CD4-positive, alpha-beta memory T cell (primary cell): ENCODE measurements around the gene THSD4. TPM values are rescaled to one million over a fixed set of nuclear protein-coding genes. Genes with fewer than 3 reads are reported as not detected.

Experiments
- CTCF ChIA-PET: fragments of 350-600 bp; sonication (Branson Sonifier 250); formaldehyde crosslinking; loops from one replicate; lab custom pipeline; 2021; ENCODE audit warnings: inconsistent platforms; ENCODE audit not compliant: partially characterized antibody; lab: Charles Lee
- POLR2A ChIA-PET: fragments of 350-600 bp; sonication (Branson Sonifier 250); formaldehyde crosslinking; loops from one replicate; lab custom pipeline; 2021; ENCODE audit not compliant: partially characterized antibody; lab: Charles Lee
- DNase-seq, 5 donors: peaks; one replicate each; pipeline versions ENCODE4 v3.0.0 to v3.0.0-alpha.2; 2020 to 2022; ENCODE audit warnings: mixed read lengths in 1 of 5
- H3K27ac ChIP-seq: one replicate; pipeline ENCODE4 v1.7.0; 2013; ENCODE audit warnings: low read depth, low read length
- H3K27me3 ChIP-seq: 2 replicates; pipeline ENCODE4 v1.7.0; 2013; ENCODE audit warnings: mild to moderate bottlenecking, low read length, moderate library complexity; ENCODE audit not compliant: insufficient read depth
- H3K36me3 ChIP-seq: 2 replicates; pipeline ENCODE4 v1.7.0; 2013; ENCODE audit warnings: mild to moderate bottlenecking, low read length, moderate library complexity; ENCODE audit not compliant: insufficient read depth
- H3K4me1 ChIP-seq: 2 replicates; pipeline ENCODE4 v1.7.0; 2013; ENCODE audit warnings: mild to moderate bottlenecking, low read length, moderate library complexity; ENCODE audit not compliant: insufficient read depth
- H3K4me3 ChIP-seq, 2 donors: one replicate each; pipeline ENCODE4 v1.7.0; 2013; ENCODE audit warnings: low read length in 2 of 2, mild to moderate bottlenecking in 1 of 2
- H3K9me3 ChIP-seq, 2 donors: one replicate each; pipeline ENCODE4 v1.7.0; 2013; ENCODE audit warnings: low read length in 2 of 2, control low read depth in 1 of 2; ENCODE audit not compliant: control insufficient read depth in 1 of 2
- H3K27ac Mint-ChIP-seq, 7 donors: one replicate each; pipeline ENCODE4 v1.8.0; 2020 to 2021; ENCODE audit warnings: mixed read lengths in 7 of 7, mild to moderate bottlenecking in 6 of 7, inconsistent platforms in 3 of 7, moderate library complexity in 3 of 7
- H3K27me3 Mint-ChIP-seq, 2 donors: one replicate each; pipeline ENCODE4 v1.8.0; 2020 to 2021; ENCODE audit warnings: mixed read lengths in 2 of 2
- H3K36me3 Mint-ChIP-seq, 2 donors: one replicate each; pipeline ENCODE4 v1.8.0; 2020 to 2021; ENCODE audit warnings: mixed read lengths in 2 of 2, inconsistent platforms in 1 of 2, mild to moderate bottlenecking in 1 of 2
- H3K4me1 Mint-ChIP-seq, 4 donors: one replicate each; pipeline ENCODE4 v1.8.0; 2020 to 2021; ENCODE audit warnings: mixed read lengths in 4 of 4, mild to moderate bottlenecking in 1 of 4
- H3K4me3 Mint-ChIP-seq, 8 donors: one replicate each; pipeline ENCODE4 v1.8.0; 2020 to 2021; ENCODE audit warnings: mixed read lengths in 8 of 8, mild to moderate bottlenecking in 7 of 8, moderate library complexity in 6 of 8, inconsistent platforms in 3 of 8
- H3K9me3 Mint-ChIP-seq, 8 donors: one replicate each; pipeline ENCODE4 v1.8.0; 2020 to 2021; ENCODE audit warnings: mixed read lengths in 8 of 8, mild to moderate bottlenecking in 5 of 8, inconsistent platforms in 3 of 8, moderate library complexity in 1 of 8
- intact Hi-C: fragments of 100-400 bp; cut with micrococcal nuclease; formaldehyde crosslinking; loops from one replicate; pipeline ENCODE4 v1.15.1; 2023
- polyA plus RNA-seq, 2 donors: library from polyadenylated mRNA; unstranded; fragments of 300-500 nt; fragmentation: Illumina TruSeq; gene quantifications; one replicate each; pipeline ENCODE4 v1.2.3, GENCODE V29; 2021
- total RNA-seq, 2 experiments: library from RNA; stranded (reverse); gene quantifications; one replicate each; pipeline ENCODE4 v1.2.3, GENCODE V29; 2021

THSD4 gene
- total and polyA plus RNA-seq, 4 experiments from 2014 or later: not detected

DNA sequence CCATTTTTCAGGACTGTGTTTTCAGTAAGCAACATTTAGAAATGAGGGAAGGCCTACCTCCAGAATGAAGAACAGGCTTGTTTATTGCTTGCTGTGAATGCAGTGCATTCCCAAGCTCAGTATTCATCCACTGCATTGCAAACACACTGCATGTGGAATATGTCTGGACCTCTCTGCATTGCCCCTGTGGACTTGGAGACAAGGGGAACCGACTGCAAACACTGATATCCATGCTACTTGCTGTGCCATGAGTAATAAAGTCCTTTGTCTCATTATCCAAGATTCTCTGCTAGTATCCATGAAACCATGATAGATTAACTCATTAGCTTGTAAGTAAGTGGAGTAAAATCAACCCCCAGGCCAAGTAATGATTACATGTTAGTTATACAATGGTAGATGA, 393.9 kb downstream of the THSD4 start:
- ChIA-PET POLR2A (no interaction called here), CTCF (no interaction called here)
- no peak for DNase-seq
- Histone ChIP-seq H3K4me3 (no peak overlapping the region), H3K27ac (no peak overlapping the region), H3K27me3 (no peaks in the 10 kb centered on the region), H3K4me1 (no peaks in the 10 kb centered on the region), H3K36me3 (no peaks in the 10 kb centered on the region), H3K9me3 (no peaks in the 10 kb centered on the region)
- intact Hi-C loops: no loop called here
- Mint-ChIP-seq H3K9me3 (no peaks in the 10 kb centered on the region), H3K4me1 (no peaks in the 10 kb centered on the region), H3K27me3 (peaks cover 13 to 15% of the 10 kb centered on the region in 2 donors), H3K4me3 (no peak overlapping the region), H3K27ac (no peak overlapping the region), H3K36me3 (no peaks in the 10 kb centered on the region)

DNA sequence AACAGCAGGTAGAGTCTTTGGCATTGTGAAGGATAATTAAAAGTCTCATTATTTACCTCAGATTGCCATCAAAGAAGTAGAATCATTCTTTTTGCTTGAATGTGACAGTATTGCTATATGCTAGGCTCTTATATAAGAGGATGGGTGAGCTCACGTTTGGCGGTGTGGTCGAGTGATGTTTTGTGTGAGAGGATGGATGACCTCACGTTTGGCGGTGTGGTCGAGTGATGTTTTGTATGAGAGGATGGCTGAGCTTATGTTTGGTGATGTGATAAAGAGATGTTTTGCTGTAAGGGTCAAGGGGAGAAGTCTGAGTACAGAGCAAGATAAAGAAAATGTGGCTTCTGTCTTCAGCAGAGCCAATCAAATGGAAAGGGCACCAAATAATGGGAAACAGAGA, 395.5 kb downstream of the THSD4 start:
- Histone ChIP-seq H3K27me3 (no peaks in the 10 kb centered on the region), H3K36me3 (no peaks in the 10 kb centered on the region), H3K4me3 (no peak overlapping the region), H3K9me3 (no peaks in the 10 kb centered on the region), H3K27ac (no peak overlapping the region), H3K4me1 (no peaks in the 10 kb centered on the region)
- no peaks in the 10 kb centered on the region for H3K9me3 Mint-ChIP-seq
- DNase-seq: no peak
- H3K4me3 Mint-ChIP-seq: no peak overlapping the region
- CTCF ChIA-PET: interaction anchor here (1.3 kb wide), 1 partner anchor 14 kb away, joined by 3 read pairs; no protein-coding TSS in a partner anchor
- no peaks in the 10 kb centered on the region for H3K36me3 Mint-ChIP-seq
- POLR2A ChIA-PET: no interaction called here
- no peaks in the 10 kb centered on the region for H3K4me1 Mint-ChIP-seq
- peaks cover 9 to 15% of the 10 kb centered on the region in 2 donors for H3K27me3 Mint-ChIP-seq
- no peak overlapping the region for H3K27ac Mint-ChIP-seq
- intact Hi-C loops: no loop called here

DNA sequence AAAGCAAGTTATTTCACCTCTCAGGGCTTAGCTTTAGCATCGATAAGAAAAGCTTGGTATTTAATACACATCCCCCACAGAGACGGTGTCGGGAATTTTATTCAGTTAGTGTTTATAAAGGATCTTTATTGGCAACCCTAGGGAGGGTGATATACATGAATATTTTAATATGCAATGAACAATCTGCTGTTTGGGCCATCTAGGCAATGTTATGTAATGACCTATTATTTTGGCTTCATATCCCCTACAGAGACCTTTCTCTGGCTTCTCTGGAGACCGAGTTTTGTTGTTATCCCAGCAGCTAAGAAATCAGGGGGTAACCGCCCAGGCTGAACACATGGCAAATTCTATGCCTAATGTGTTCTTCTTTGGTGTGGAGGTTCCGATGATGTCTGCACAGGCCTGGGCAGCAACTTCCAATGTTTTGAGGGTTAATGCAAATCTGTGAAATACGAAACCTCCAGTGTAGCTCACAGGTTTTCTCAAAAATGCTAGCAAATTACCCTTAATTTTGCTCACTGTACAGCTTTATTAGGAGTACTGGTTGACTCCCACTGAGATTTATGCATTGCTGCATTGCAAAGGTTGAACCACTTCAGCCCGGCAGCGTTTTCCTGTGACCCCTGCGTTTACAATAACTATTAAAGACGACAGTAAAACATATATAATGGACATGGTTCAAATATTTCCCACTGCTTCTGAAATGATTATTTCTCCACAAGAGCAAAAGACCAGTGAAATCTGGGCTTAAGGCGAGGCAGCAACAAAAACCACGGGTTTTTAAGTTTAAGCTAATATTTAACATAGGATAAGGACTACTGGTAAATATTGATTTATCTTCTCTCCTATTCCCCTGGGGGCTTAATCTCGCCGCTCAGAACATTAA, 396.8 kb downstream of the THSD4 start:
- Mint-ChIP-seq H3K27me3 (peaks cover 9 to 10% of the 10 kb centered on the region in 2 donors), H3K9me3 (no peaks in the 10 kb centered on the region), H3K4me3 (no peak overlapping the region), H3K27ac (no peak overlapping the region), H3K36me3 (no peaks in the 10 kb centered on the region), H3K4me1 (no peaks in the 10 kb centered on the region)
- Histone ChIP-seq H3K4me3 (no peak overlapping the region), H3K27me3 (no peaks in the 10 kb centered on the region), H3K27ac (no peak overlapping the region), H3K9me3 (no peaks in the 10 kb centered on the region), H3K36me3 (no peaks in the 10 kb centered on the region), H3K4me1 (no peaks in the 10 kb centered on the region)
- DNase-seq: no peak
- ChIA-PET POLR2A (no interaction called here), CTCF (interaction anchor here (0.8 to 1.3 kb wide), 2 partner anchors 13 to 42 kb away, joined by 3 read pairs; no protein-coding TSS in a partner anchor)
- intact Hi-C loops: no loop called here

DNA sequence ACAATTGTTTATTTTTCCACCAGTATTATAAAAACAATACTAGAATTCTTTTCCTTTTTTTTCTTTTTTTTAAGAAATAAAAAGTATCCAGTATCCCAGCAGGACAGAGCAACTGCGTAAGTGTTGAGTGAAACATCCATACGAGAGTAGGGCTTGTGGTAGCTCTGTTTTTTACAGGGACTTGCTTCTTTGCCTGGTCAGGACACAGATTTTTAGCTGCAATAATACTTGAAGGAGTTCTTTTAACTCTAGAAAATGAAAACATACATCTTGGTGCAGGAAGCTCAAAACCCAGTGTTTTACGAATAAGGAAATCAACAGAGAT, 397.4 kb downstream of the THSD4 start:
- no peaks in the 10 kb centered on the region for H3K27me3 ChIP-seq
- H3K4me3 Mint-ChIP-seq: no peak overlapping the region
- no peaks in the 10 kb centered on the region for H3K36me3 ChIP-seq
- H3K36me3 Mint-ChIP-seq: no peaks in the 10 kb centered on the region
- DNase-seq: no peak
- H3K4me3 ChIP-seq: no peak overlapping the region
- no peaks in the 10 kb centered on the region for H3K9me3 ChIP-seq
- CTCF ChIA-PET: interaction anchor here (0.8 kb wide), 1 partner anchor 43 kb away, joined by 3 read pairs; no protein-coding TSS in a partner anchor
- intact Hi-C loops: no loop called here
- no peak overlapping the region for H3K27ac Mint-ChIP-seq
- H3K27ac ChIP-seq: no peak overlapping the region
- POLR2A ChIA-PET: no interaction called here
- H3K27me3 Mint-ChIP-seq: peaks cover 10% of the 10 kb centered on the region in 2 donors
- no peaks in the 10 kb centered on the region for H3K4me1 ChIP-seq
- no peaks in the 10 kb centered on the region for H3K4me1 Mint-ChIP-seq
- peaks cover 0 to 2% (median 0%) of the 10 kb centered on the region in 8 donors for H3K9me3 Mint-ChIP-seq

- H3K4me1 ChIP-seq: no peaks in the 10 kb centered on the region
Measured at GRCh38 chr15:71515375-71516186, 400.3 kb downstream of the THSD4 start.

DNA sequence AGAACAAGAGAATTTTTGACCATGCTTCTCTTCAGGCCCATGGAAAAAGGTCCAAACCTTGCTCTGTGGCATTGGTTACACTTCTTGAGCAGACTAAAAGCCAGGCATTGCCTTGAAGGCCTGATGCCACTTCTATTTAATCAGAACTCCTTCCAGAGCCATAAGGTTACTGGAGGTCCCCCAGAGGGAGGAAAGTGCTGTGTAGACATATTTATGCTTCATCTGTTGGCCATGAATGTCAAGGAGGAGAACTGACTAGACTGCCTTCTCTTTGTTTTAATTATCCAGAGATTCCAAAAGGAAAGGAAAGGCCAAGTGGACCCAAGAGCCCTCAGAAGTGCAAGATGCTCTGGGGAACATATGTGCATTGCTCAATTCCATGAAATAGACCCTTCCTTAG, 402.5 kb downstream of the THSD4 start:
- CTCF ChIA-PET: no interaction called here
- H3K36me3 Mint-ChIP-seq: no peaks in the 10 kb centered on the region
- H3K27me3 ChIP-seq: no peaks in the 10 kb centered on the region

More at GRCh38 chr15:71515375-71516186, 400.3 kb downstream of the THSD4 start:
- ChIA-PET POLR2A (no interaction called here), CTCF (no interaction called here)
- peaks cover 9 to 10% of the 10 kb centered on the region in 2 donors for H3K27me3 Mint-ChIP-seq
- no peak overlapping the region for H3K4me3 Mint-ChIP-seq
- H3K36me3 Mint-ChIP-seq: no peaks in the 10 kb centered on the region
- no peaks in the 10 kb centered on the region for H3K9me3 ChIP-seq
- no peaks in the 10 kb centered on the region for H3K4me1 Mint-ChIP-seq
- peaks cover 0 to 2% (median 0%) of the 10 kb centered on the region in 8 donors for H3K9me3 Mint-ChIP-seq
- H3K4me3 ChIP-seq: no peak overlapping the region
- no peaks in the 10 kb centered on the region for H3K27me3 ChIP-seq
- H3K36me3 ChIP-seq: no peaks in the 10 kb centered on the region
- no peak overlapping the region for H3K27ac Mint-ChIP-seq
- no peak for DNase-seq
- no peak overlapping the region for H3K27ac ChIP-seq
- intact Hi-C loops: no loop called here

DNA sequence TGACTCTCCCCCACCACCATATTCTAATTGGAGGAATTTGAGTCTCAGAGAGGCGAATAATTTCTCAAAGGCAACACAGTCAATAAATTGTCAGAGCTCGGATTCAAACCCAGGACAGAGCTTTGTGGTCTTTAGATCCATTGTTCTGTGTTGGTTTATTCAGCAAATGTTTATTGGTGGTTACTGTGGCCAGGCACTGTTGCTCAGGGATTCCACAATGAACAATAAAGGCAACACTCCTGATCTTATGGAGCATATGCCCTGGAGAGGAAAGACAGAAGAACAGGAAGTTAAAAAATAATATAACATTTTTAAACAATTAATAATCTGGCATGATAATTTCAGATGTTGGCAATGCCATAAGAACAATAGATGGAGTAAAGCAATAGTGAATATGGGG, 403.4 kb downstream of the THSD4 start:
- H3K27ac Mint-ChIP-seq: no peak overlapping the region
- DNase-seq: no peak
- Histone ChIP-seq H3K27ac (no peak overlapping the region), H3K4me1 (no peaks in the 10 kb centered on the region), H3K4me3 (no peak overlapping the region), H3K27me3 (no peaks in the 10 kb centered on the region), H3K9me3 (no peaks in the 10 kb centered on the region), H3K36me3 (no peaks in the 10 kb centered on the region)
- no peak overlapping the region for H3K4me3 Mint-ChIP-seq
- H3K36me3 Mint-ChIP-seq: no peaks in the 10 kb centered on the region
- H3K9me3 Mint-ChIP-seq: peaks cover 0 to 4% (median 0%) of the 10 kb centered on the region in 8 donors
- H3K27me3 Mint-ChIP-seq: peaks cover 11 to 13% of the 10 kb centered on the region in 2 donors
- intact Hi-C loops: no loop called here
- POLR2A ChIA-PET: no interaction called here
- H3K4me1 Mint-ChIP-seq: no peaks in the 10 kb centered on the region
- CTCF ChIA-PET: no interaction called here

More for the DNA sequence above, 402.5 kb downstream of the THSD4 start:
- Histone ChIP-seq H3K27ac (no peak overlapping the region), H3K9me3 (no peaks in the 10 kb centered on the region), H3K4me1 (no peaks in the 10 kb centered on the region), H3K36me3 (no peaks in the 10 kb centered on the region), H3K4me3 (no peak overlapping the region)
- Mint-ChIP-seq H3K4me1 (no peaks in the 10 kb centered on the region), H3K27ac (no peak overlapping the region), H3K27me3 (peaks cover 13 to 16% of the 10 kb centered on the region in 2 donors), H3K4me3 (no peak overlapping the region), H3K9me3 (peaks cover 0 to 4% (median 0%) of the 10 kb centered on the region in 8 donors)
- intact Hi-C loops: no loop called here
- POLR2A ChIA-PET: no interaction called here
- no peak for DNase-seq
